ENCODE results near the gene EXOC6B.

EXOC6B gene

DNA sequence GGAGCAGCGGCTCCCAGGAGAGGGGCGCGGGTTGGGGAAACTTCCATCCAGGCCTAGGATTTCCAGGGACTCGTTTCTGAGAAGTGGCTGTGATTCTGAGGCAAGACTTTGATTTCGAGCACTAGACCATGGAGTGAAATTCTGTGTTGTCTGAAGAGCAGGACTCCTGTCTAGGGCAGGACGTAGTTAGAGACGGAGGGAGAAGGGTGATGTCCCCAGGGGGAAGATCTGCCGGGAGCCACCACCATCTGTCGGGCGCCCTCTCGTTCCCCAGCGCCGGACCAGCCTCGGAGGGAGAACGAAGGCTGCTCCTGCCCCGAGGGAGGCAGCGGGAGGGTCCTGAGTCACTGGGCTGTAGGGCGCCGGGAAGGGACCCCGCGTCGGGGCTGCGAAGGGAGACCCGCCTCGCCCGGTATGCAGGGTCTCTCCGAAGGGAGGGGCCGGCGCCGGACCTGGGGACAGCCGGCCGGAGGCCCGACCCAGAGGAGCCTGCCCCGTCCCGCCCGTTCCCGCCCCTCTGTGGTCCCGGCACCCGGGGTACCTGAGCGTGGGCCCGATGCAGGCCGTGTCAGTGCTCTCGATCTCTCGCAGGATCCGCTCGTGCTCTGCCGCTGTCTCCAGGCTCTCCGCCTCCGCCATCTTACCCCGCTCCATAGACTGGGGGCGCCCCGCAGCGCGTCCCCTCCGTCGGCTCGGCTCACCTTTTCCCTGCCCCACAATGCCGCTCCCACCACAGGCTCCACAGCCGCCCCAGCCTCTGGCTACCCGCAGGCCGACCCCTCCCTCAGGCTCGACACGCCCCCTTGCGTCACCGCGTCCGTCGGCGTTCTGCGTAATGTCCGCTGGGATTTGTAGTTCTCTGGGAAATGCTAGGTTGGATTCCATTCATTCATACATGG lies at the start of gene EXOC6B:
TSS of gene EXOC6B (minus strand) at position 777 of the 899 bp plus-strand sequence.
- TF ChIP-seq, protein P1, sequence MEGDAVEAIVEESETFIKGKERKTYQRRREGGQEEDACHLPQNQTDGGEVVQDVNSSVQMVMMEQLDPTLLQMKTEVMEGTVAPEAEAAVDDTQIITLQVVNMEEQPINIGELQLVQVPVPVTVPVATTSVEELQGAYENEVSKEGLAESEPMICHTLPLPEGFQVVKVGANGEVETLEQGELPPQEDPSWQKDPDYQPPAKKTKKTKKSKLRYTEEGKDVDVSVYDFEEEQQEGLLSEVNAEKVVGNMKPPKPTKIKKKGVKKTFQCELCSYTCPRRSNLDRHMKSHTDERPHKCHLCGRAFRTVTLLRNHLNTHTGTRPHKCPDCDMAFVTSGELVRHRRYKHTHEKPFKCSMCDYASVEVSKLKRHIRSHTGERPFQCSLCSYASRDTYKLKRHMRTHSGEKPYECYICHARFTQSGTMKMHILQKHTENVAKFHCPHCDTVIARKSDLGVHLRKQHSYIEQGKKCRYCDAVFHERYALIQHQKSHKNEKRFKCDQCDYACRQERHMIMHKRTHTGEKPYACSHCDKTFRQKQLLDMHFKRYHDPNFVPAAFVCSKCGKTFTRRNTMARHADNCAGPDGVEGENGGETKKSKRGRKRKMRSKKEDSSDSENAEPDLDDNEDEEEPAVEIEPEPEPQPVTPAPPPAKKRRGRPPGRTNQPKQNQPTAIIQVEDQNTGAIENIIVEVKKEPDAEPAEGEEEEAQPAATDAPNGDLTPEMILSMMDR (IDR thresholded peaks at IDR 0.05; ENCODE audit: insufficient read depth, low read length, poor library complexity, severe bottlenecking) = no peak
- H3K27me3 ChIP-seq (replicated peaks; ENCODE audit: control insufficient read depth, insufficient read depth, low read length) = no peaks in the 10 kb centered on the region; the same call in 1 of the 2 replicates
- H3K36me3 ChIP-seq (ENCODE audit: control insufficient read depth, insufficient read depth, low read length) = no peaks in the 10 kb centered on the region
- peak within 1 kb of the TSS; percentile 85 for H3K4me3 ChIP-seq (replicated peaks; ENCODE audit: low read depth, low read length)
- peak; percentile 86 for DNase-seq (ENCODE audit: extremely low read depth, insufficient read length)

DNA sequence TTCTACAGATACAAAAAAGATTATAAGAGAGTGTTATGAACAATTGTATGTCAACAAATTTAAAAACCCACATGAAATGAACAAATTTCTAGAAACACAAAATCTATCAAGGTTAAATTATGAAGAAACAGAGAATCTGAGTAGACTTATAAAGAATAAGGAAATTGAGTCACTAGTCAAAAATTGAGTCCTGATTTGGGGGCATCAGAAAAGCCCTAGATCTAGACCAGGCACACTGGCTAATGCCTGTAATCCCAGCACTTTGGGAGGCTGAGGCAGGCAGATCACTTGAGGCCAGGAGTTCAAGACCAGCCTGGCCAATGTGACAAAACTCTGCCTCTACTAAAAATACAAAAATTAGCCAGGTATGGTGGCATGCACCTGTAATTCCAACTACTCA lies 46.0 kb upstream of the EXOC6B start:
- H3K4me3 ChIP-seq (replicated peaks; ENCODE audit: low read depth, low read length) = no peak overlapping the region
- no peaks in the 10 kb centered on the region; the same call in 1 of the 2 replicates for H3K27me3 ChIP-seq (replicated peaks; ENCODE audit: control insufficient read depth, insufficient read depth, low read length)
- no peak for DNase-seq (ENCODE audit: extremely low read depth, insufficient read length)
- H3K36me3 ChIP-seq (ENCODE audit: control insufficient read depth, insufficient read depth, low read length) = no peaks in the 10 kb centered on the region
- TF ChIP-seq, protein P1 (IDR thresholded peaks at IDR 0.05; ENCODE audit: insufficient read depth, low read length, poor library complexity, severe bottlenecking) = no peak

DNA sequence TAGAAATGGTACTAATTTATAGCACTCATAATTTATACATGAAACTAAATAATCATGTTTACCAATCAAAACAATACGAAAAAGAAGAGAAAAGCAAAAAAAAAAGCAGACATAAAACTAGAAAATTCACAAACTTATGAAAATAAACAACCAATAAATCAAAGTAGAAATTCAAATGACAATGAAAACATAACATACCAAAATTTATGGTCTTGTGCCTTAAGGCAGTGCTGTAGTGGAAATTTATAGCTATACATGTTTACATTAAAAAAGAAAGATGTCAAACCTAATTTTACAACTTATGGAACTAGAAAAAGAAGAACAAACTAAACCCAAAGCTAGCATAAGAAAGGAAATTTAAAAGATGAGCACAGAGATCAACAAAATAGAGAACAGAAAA lies 45.2 kb upstream of the EXOC6B start:
- TF ChIP-seq, protein P1 (IDR thresholded peaks at IDR 0.05; ENCODE audit: insufficient read depth, low read length, poor library complexity, severe bottlenecking) = no peak
- DNase-seq (ENCODE audit: extremely low read depth, insufficient read length) = no peak
- Histone ChIP-seq H3K36me3 (ENCODE audit: control insufficient read depth, insufficient read depth, low read length) (no peaks in the 10 kb centered on the region), H3K27me3 (replicated peaks; ENCODE audit: control insufficient read depth, insufficient read depth, low read length) (no peaks in the 10 kb centered on the region; the same call in 1 of the 2 replicates), H3K4me3 (replicated peaks; ENCODE audit: low read depth, low read length) (no peak overlapping the region)

DNA sequence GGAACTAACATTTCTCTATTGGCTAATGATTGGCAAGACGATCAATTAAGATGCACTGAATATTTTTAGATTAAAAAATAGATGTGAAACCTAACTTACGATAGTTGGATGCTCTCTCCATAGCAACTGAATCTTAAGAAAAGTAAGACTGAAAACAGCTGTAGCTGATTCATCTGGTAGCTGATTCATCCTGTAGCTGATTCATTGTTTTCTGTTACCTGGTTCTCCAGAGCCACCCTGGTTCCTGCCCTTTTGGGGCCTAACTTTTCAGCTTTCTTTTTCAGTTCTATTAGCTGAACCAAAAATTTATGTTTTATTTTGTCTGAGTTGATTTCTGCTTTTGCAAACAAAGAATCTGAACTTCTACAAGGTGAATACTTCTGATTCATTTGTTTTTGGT lies 38.7 kb upstream of the EXOC6B start:
- TF ChIP-seq, protein P1 (IDR thresholded peaks at IDR 0.05; ENCODE audit: insufficient read depth, low read length, poor library complexity, severe bottlenecking) = no peak
- H3K4me3 ChIP-seq (replicated peaks; ENCODE audit: low read depth, low read length) = no peak overlapping the region
- H3K36me3 ChIP-seq (ENCODE audit: control insufficient read depth, insufficient read depth, low read length) = no peaks in the 10 kb centered on the region
- peak; percentile 46 for DNase-seq (ENCODE audit: extremely low read depth, insufficient read length)
- H3K27me3 ChIP-seq (replicated peaks; ENCODE audit: control insufficient read depth, insufficient read depth, low read length) = no peaks in the 10 kb centered on the region

DNA sequence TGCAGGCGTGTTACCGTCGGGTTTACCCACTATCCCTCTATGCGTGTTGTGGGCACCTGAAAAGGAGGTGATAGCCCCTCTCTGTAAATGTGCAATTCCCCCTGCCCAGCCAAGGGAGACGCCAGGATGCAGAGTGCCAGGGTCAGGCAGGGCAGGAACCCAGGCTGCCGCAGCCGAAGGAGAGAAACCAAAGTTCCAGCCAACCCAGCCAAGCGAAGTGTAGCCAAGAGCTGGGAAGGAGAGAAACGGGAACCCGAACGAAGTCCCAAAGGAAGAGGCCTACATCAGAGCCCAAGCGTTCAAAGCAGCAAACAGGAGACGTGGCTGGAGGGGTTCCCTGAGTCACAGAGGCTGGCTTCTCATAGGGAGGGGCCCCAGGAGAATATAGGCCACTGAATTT lies 37.2 kb upstream of the EXOC6B start:
- no peak for DNase-seq (ENCODE audit: extremely low read depth, insufficient read length)
- no peaks in the 10 kb centered on the region for H3K27me3 ChIP-seq (replicated peaks; ENCODE audit: control insufficient read depth, insufficient read depth, low read length)
- H3K4me3 ChIP-seq (replicated peaks; ENCODE audit: low read depth, low read length) = no peak overlapping the region
- no peaks in the 10 kb centered on the region for H3K36me3 ChIP-seq (ENCODE audit: control insufficient read depth, insufficient read depth, low read length)
- TF ChIP-seq, protein P1 (IDR thresholded peaks at IDR 0.05; ENCODE audit: insufficient read depth, low read length, poor library complexity, severe bottlenecking) = no peak
